PFSK-1 (cell line): Measurements from ENCODE around the gene DYNC1H1.

ENCODE experiments used
- FOXP2 ChIP-seq: optimal IDR thresholded peaks from 2 replicates; pipeline ENCODE3; 2011; ENCODE audit warnings: borderline replicate concordance, control low read depth, inconsistent platforms; ENCODE audit not compliant: insufficient read depth; ENCODE audit errors: extremely low read length, extremely low read depth
- POLR2AphosphoS5 ChIP-seq: IDR thresholded peaks from 2 replicates; pipeline ENCODE4 v1.6.1; 2012; ENCODE audit warnings: low read depth, mild to moderate bottlenecking, control low read depth, low read length, moderate library complexity
- REST ChIP-seq, 2 experiments: IDR thresholded peaks; 2 replicates each; pipeline versions ENCODE4 v1.6.1 to v1.8.0; 2011 to 2012; ENCODE audit warnings: low read depth in 2 of 2, low read length in 2 of 2, control low read depth in 1 of 2, inconsistent platforms in 1 of 2, mild to moderate bottlenecking in 1 of 2, moderate library complexity in 1 of 2; ENCODE audit not compliant: insufficient read depth in 1 of 2
- SIN3A ChIP-seq: IDR thresholded peaks from 2 replicates; pipeline ENCODE4 v1.6.1; 2012; ENCODE audit warnings: mild to moderate bottlenecking, low read length, moderate library complexity, borderline replicate concordance; ENCODE audit not compliant: insufficient read depth
- TAF1 ChIP-seq: IDR thresholded peaks from 2 replicates; pipeline ENCODE4 v1.6.1; 2012; ENCODE audit warnings: low read length, control low read depth, borderline replicate concordance; ENCODE audit not compliant: insufficient read depth

The DYNC1H1 gene

GRCh38 chr14:102075155-102075554 is 110.8 kb downstream of the DYNC1H1 start:
- TF ChIP-seq POLR2AphosphoS5 (no peak), TAF1 (no peak), REST (IDR thresholded peaks at IDR 0.05; ENCODE audit: insufficient read depth in 1 of 2, low read depth in 2 of 2, low read length in 2 of 2) (no peak), FOXP2 (no peak), SIN3A (no peak)

DNA sequence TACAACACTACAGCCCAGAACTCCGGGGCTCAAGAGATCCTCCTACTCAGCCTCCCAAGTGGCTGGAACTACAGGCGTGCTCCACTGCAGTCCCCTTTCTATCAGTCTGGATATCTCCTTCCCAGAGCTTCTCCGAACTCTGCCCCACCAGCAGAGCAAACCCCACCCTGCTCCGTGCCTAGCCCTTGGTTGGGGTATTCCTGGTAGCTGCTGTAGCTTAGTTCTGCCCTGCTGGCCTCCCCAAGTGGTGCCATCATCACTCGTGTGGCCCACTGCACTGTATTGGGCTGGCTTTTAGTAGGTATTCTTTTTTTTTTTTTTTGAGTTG is 113.0 kb downstream of the DYNC1H1 start:
- TF ChIP-seq REST (IDR thresholded peaks at IDR 0.05; ENCODE audit: insufficient read depth in 1 of 2, low read depth in 2 of 2, low read length in 2 of 2) (no peak), FOXP2 (no peak), SIN3A (no peak), TAF1 (no peak), POLR2AphosphoS5 (no peak)

- TF ChIP-seq SIN3A = no peak
- no peak for TF ChIP-seq POLR2AphosphoS5
- no peak for TF ChIP-seq TAF1
- no peak for TF ChIP-seq FOXP2
- TF ChIP-seq REST (IDR thresholded peaks at IDR 0.05; ENCODE audit: insufficient read depth in 1 of 2, low read depth in 2 of 2, low read length in 2 of 2) = no peak
Observed at GRCh38 chr14:102078831-102079699, 114.7 kb downstream of the DYNC1H1 start.

DNA sequence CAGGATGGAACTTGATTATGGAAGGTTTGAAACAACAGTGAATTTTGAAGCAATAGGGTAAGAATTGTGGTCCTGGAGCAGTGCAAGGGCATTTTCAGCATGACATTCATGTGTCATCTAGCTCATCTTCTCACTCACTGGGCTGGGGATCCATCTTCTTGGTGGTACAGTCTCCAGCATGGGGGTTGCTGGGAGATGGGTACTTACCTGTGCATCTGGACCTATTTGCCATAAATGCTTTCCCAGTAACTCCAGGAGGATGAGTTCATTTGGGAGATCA is 115.3 kb downstream of the DYNC1H1 start:
- no peak for TF ChIP-seq POLR2AphosphoS5
- TF ChIP-seq FOXP2 = no peak
- no peak for TF ChIP-seq REST (IDR thresholded peaks at IDR 0.05; ENCODE audit: insufficient read depth in 1 of 2, low read depth in 2 of 2, low read length in 2 of 2)
- TF ChIP-seq TAF1 = no peak
- TF ChIP-seq SIN3A = no peak
